Upper lobe of right lung (tissue), 1 donor: Measurements from ENCODE around the gene TMEM187. TPM values are rescaled to one million over a fixed set of nuclear protein-coding genes. Genes with fewer than 3 reads are reported as not detected.

Experiments
- ATAC-seq: fragments of 200-7000 bp; cut with Tn5 transposase; one replicate; pipeline ENCODE4 v1.9.1; 2020; ENCODE audit warnings: mild to moderate bottlenecking, moderate library complexity
- DNase-seq: peaks from one replicate; pipeline ENCODE4 v3.0.0-alpha.2; 2020
- H3K27ac ChIP-seq: fragments of 200-600 bp; one replicate; pipeline ENCODE4 v1.8.0; 2022
- H3K27me3 ChIP-seq: fragments of 200-600 bp; one replicate; pipeline ENCODE4 v1.8.0; 2022; ENCODE audit warnings: mild to moderate bottlenecking
- H3K36me3 ChIP-seq: fragments of 200-600 bp; one replicate; pipeline ENCODE4 v1.8.0; 2022
- H3K4me1 ChIP-seq: fragments of 200-600 bp; one replicate; pipeline ENCODE4 v1.8.0; 2022
- H3K4me3 ChIP-seq: fragments of 200-600 bp; one replicate; pipeline ENCODE4 v1.8.0; 2022; ENCODE audit warnings: mild to moderate bottlenecking
- H3K9me3 ChIP-seq: fragments of 200-600 bp; one replicate; pipeline ENCODE4 v1.8.0; 2022
- CTCF ChIP-seq: fragments of 200-600 bp; IDR thresholded peaks from one replicate; pipeline ENCODE4 v1.8.0; 2022; ENCODE audit warnings: antibody characterized with exemption
- intact Hi-C: fragments of 100-400 bp; cut with DNase I; formaldehyde crosslinking; loops from one replicate; pipeline ENCODE4 v1.11.0; 2022
- total RNA-seq: library from RNA; stranded (reverse); fragmentation: NEBNext Ultra II Directional; extraction: Animal tissue kit (Norgen Biotek cat#: 25700); gene quantifications from one replicate; pipeline ENCODE4 v1.2.1, GENCODE V29; 2021
- donor health status: DM: no; HTN: yes; CAD: no; lungs with severe emphysema.

The TMEM187 gene
- total RNA-seq, 1 donor from 2014 or later, result 9.0 TPM

GRCh38 chrX:153932220-153932915, 40.2 kb upstream of the TMEM187 start:
- H3K9me3 ChIP-seq, result no peaks in the 10 kb centered on the region
- H3K27me3 ChIP-seq, result no peaks in the 10 kb centered on the region
- H3K4me1 ChIP-seq, result peaks cover 8% of the 10 kb centered on the region
- no peak overlapping the region for H3K27ac ChIP-seq
- TF ChIP-seq CTCF, result no peak
- DNase-seq (no peak), ATAC-seq (no peak)
- intact Hi-C loops, result no loop called here
- peaks cover 12% of the 10 kb centered on the region for H3K36me3 ChIP-seq
- H3K4me3 ChIP-seq, result no peak overlapping the region

GRCh38 chrX:153933748-153934147, 38.8 kb upstream of the TMEM187 start:
- H3K9me3 ChIP-seq, result no peaks in the 10 kb centered on the region
- peaks cover 8% of the 10 kb centered on the region for H3K4me1 ChIP-seq
- peak overlapping the region; percentile 61 for H3K4me3 ChIP-seq
- H3K27ac ChIP-seq, result no peak overlapping the region
- DNase-seq (no peak), ATAC-seq (no peak)
- peaks cover 12% of the 10 kb centered on the region for H3K36me3 ChIP-seq
- no peaks in the 10 kb centered on the region for H3K27me3 ChIP-seq
- intact Hi-C loops, result no loop called here
- no peak for TF ChIP-seq CTCF

- peak; percentile 14 for ATAC-seq
- no peak for DNase-seq
- Histone ChIP-seq H3K36me3 (peaks cover 12% of the 10 kb centered on the region), H3K9me3 (no peaks in the 10 kb centered on the region), H3K27ac (peak overlapping the region; percentile 55), H3K4me3 (peak overlapping the region; percentile 61), H3K27me3 (no peaks in the 10 kb centered on the region), H3K4me1 (peaks cover 3% of the 10 kb centered on the region)
- TF ChIP-seq CTCF, result no peak
- intact Hi-C loops, result no loop called here
Measured at GRCh38 chrX:153934148-153934761, 38.3 kb upstream of the TMEM187 start.

GRCh38 chrX:153934762-153935325, 37.7 kb upstream of the TMEM187 start, which contains the start of gene NAA10:
Gene NAA10 (minus strand): TSS chrX:153935037. CDS start chrX:153934904, 133 bp downstream.
- Histone ChIP-seq H3K4me3 (peak within 1 kb of the TSS; percentile 61), H3K36me3 (peaks cover 12% of the 10 kb centered on the region), H3K27me3 (no peaks in the 10 kb centered on the region), H3K9me3 (no peaks in the 10 kb centered on the region), H3K4me1 (peaks cover 3% of the 10 kb centered on the region), H3K27ac (peak within 1 kb of the TSS; percentile 55)
- intact Hi-C loops, result no loop called here
- no peak for TF ChIP-seq CTCF
- DNase-seq (peak; percentile 86), ATAC-seq (peak; percentile 98)

GRCh38 chrX:153935326-153935851, 37.2 kb upstream of the TMEM187 start:
- Histone ChIP-seq H3K4me1 (peaks cover 3% of the 10 kb centered on the region), H3K4me3 (peak overlapping the region; percentile 49), H3K27ac (no peak overlapping the region), H3K9me3 (no peaks in the 10 kb centered on the region), H3K36me3 (peaks cover 12% of the 10 kb centered on the region), H3K27me3 (no peaks in the 10 kb centered on the region)
- ATAC-seq, result no peak
- no peak for DNase-seq
- TF ChIP-seq CTCF, result no peak
- intact Hi-C loops, result no loop called here
